Measurements from ENCODE around the gene MACROD1. TPM values are rescaled to one million over a fixed set of nuclear protein-coding genes. Genes with fewer than 3 reads are reported as not detected.

Gene MACROD1
- total RNA-seq, 1 donor from 2014 or later, result 11.1 TPM

DNA sequence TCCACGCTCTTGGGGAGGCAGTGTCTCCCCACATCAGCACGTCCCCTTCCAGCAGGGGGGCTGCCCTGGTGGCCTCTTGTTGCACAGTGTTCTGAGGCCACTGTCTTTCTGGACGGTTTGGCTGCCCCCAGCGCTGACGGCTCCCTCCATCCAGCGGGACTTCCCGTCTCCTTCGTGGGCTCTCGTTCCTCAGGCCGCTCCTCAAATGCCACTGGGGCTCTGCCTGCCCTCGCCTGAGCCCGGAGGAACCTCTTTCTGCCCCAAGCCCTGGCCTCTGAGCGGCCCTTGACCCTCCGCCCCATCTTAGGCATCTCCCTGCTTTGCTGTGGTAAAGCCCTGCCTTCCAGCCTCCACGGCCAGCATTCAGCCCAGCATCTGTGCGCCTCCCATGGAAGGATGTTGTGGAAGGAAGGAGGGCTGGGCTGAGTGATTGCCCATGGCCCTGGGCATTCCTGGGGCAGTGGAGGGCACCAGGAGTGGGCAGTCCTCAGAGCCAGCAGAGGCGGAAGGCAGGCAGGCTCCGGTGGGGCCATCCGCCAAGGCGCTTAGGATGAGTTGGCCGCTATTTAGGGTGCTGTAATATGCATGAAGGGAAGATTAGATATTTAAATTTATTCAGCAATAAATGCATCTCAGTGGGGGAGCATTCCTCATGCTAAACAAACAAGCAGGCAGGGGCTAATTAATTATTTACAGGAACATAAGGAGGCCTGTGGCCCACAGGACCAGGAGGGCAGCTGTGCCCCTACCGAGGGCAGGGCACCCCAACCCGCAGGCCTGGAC, 161.9 kb downstream of the MACROD1 start:
- intact Hi-C loops (cut with micrococcal nuclease), result loop anchor here (10.0 kb wide), 1 partner anchor 301 kb away; the partner anchor contains the start of genes CATSPERZ and ESRRA

GRCh38 chr11:64001484-64002420, 164.2 kb downstream of the MACROD1 start:
- intact Hi-C loops (cut with micrococcal nuclease), result loop anchor here (10.0 kb wide), 1 partner anchor 303 kb away; the partner anchor contains the start of genes CATSPERZ and ESRRA

GRCh38 chr11:64000740-64001483, 165.0 kb downstream of the MACROD1 start:
- intact Hi-C loops (cut with micrococcal nuclease), result loop anchor here (1.0 to 10.0 kb wide), 4 partner anchors 147 to 304 kb away; partner anchors contain the start of genes CATSPERZ and ESRRA

- intact Hi-C loops (cut with micrococcal nuclease), result loop anchor here (1.0 to 10.0 kb wide), 4 partner anchors 148 to 305 kb away; partner anchors contain the start of genes CATSPERZ and ESRRA
Observed at GRCh38 chr11:64000026-64000739, 165.7 kb downstream of the MACROD1 start.

GRCh38 chr11:63999349-64000025, 166.4 kb downstream of the MACROD1 start:
- intact Hi-C loops (cut with micrococcal nuclease), result loop anchor here (1.0 to 10.0 kb wide), 4 partner anchors 149 to 305 kb away; partner anchors contain the start of genes CATSPERZ and ESRRA

DNA sequence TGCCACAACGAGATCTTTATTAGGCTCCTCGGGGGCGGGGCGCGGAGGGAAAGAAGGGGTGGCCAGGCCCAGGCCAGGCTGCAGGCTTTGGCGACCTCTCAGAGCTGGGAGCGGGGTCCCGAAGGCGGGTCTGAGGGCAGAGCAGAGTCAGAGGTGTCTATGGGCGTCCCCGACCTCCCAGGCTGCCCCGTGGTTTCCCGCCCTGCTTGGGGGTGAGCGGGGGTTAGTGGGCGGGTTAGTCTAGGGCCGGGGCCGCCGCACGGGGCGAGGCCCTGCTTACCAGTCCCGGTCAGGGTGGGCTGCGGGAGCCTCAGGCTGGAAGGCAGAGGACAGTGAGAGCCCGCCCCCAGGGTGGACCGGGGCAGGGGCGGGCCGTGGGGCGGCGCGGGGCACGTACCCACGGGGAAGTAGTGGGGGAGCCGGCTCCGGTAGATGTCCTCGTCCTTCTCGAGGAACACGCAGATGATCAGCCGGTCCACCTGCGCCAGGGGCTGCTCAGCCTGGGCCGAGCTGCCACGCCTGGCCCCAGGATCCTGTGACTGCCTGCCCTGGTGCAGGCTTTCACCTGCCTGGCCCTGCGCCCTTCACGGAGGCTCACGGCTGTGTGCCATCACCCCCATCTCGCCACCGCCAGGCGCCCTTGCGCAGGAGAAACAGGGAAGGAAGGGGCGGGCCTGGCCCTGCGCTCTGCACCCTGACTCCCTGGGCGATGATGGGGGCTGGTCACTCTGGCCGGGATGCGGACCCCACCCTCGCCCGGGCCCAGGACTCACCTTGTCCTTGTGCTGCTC, 167.2 kb downstream of the MACROD1 start:
- intact Hi-C loops (cut with micrococcal nuclease), result no loop called here

DNA sequence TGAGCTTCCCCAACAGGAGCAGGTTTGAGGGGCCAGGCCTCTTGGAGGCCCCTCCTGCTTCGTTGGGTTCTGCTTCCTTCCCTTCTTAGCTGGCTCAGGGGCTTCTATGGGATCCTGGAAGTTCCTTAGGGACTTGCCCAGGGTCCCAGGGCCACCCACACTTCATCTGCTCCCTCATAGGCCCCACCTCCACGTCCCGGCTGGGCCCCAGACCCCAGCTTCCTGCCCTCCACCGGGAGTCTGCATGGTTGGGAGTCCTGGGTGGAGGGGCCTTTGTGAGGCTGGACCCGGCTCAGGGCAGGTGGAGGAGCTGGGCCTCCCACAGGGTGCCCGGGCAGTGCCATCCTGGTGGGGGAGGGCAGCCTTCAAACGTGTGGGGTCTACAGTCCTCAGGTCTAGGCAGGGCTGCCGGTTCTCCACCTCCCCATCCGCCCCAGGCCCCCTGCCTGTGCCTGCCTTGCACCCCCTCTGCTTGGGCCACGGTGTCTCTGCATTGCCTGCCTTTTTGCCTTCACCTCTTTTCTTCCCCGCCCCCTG, 168.0 kb downstream of the MACROD1 start:
- intact Hi-C loops (cut with micrococcal nuclease), result no loop called here

- intact Hi-C loops (cut with micrococcal nuclease), result no loop called here
Observed at GRCh38 chr11:63997104-63997700, 168.7 kb downstream of the MACROD1 start.

DNA sequence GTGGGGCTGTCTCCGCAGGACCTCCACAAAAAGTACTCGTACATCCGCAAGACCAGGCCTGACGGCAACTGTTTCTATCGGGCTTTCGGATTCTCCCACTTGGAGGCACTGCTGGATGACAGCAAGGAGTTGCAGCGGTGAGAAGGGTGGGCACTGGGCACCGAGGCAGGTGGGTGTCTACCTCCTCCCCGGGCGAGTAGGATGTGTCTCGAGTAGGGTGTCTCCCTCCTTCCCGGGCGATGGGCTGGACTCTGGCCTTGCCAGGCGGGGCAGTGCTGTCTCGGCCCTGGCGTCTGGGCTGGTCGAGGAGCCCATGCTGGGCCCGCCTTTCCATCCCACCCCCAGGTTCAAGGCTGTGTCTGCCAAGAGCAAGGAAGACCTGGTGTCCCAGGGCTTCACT, 169.4 kb downstream of the MACROD1 start:
- intact Hi-C loops (cut with micrococcal nuclease), result no loop called here

- intact Hi-C loops (cut with micrococcal nuclease), result no loop called here
Observed at GRCh38 chr11:63993993-63994392, 171.9 kb downstream of the MACROD1 start.

DNA sequence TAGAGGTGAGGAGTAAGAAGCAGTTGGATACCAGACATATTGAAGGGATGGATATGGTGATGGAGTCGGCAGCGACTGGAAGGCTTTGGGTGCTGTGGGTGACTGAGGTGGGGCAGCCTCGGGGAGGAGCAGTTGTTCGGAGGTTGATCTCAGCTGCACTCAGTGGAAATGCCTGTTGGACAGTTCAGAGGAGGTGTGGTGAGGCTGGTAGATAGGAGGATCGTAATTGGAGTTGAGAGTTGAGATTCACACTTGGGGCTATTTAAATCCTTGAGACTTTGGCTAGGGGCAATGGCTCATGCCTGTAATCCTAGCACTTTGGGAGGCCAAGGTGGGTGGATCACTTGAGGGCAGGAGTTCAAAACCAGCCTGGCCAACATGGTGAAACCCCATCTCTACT, 172.8 kb downstream of the MACROD1 start:
- intact Hi-C loops (cut with micrococcal nuclease), result no loop called here

DNA sequence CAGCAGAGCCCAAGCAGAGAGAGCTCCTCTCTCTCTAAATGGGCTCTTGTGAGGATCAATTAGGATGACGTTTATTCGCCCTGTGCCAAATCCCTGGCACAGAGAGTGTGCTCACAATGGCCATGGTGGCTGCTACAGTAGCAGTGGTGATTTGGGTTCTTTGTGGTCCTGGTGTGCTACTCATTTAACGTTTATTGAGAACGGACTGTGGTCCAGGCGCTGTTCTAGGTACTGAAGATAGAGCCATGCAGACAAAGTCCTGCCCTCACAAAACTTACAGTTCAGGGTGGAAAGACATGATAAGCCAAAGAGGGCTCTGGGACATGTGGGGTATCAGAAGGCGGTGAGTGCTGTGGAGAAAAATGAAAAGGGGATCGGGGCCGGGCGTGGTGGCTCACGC, 174.4 kb downstream of the MACROD1 start:
- intact Hi-C loops (cut with micrococcal nuclease), result no loop called here

- intact Hi-C loops (cut with micrococcal nuclease), result loop anchor here (1.0 to 5.0 kb wide), 3 partner anchors 13 to 150 kb away; partner anchors contain the start of genes COX8A and MARK2
Observed at GRCh38 chr11:63986932-63987513, 178.9 kb downstream of the MACROD1 start.

- intact Hi-C loops (cut with micrococcal nuclease), result loop anchor here (1.0 to 5.0 kb wide), 3 partner anchors 12 to 149 kb away; partner anchors contain the start of genes COX8A and MARK2
Observed at GRCh38 chr11:63986156-63986931, 179.6 kb downstream of the MACROD1 start, which contains the start of gene OTUB1. Gene OTUB1, plus strand, starts transcription at chr11:63986438. Its CDS starts 19 bp downstream, at chr11:63986457.

- intact Hi-C loops (cut with micrococcal nuclease), result loop anchor here (1.0 to 5.0 kb wide), 3 partner anchors 11 to 148 kb away; partner anchors contain the start of genes COX8A and MARK2
Observed at GRCh38 chr11:63985812-63986155, 180.1 kb downstream of the MACROD1 start.

- intact Hi-C loops (cut with micrococcal nuclease), result no loop called here
Observed at GRCh38 chr11:63979426-63979825, 186.5 kb downstream of the MACROD1 start.

Data from T-helper 2 cell treated with Interferon-gamma antibody and Interleukin-4, amounts not matched to agents 100 ng/mL and 5 ng/mL, for 36 hours (primary cell).